ENCODE results near the gene AAR2.

GRCh38 chr20:36201198-36201597 is 35.1 kb upstream of the AAR2 start:
- TF ChIP-seq EZH2 (IDR thresholded peaks at IDR 0.05; ENCODE audit: insufficient read depth, poor library complexity, severe bottlenecking) (no peak), EZH2phosphoT487 (IDR thresholded peaks at IDR 0.05; ENCODE audit: insufficient read depth, low read depth) (no peak)

All from GM23248 (cell line).